Thyroid gland (tissue), 4 donors: ENCODE results near the gene DCDC2.
"Not testable (repeated sequence)": the region's sequence is repeated elsewhere in the genome, so short reads cannot be mapped to it uniquely, and the experiment has no call there.

Experiments
- CTCF ChIP-seq, 6 experiments: fragments of 200-600 bp in 3 of 6; fragments of 450-650 bp in 3 of 6; sonication (generic) in 3 of 6; IDR thresholded peaks; one replicate each; pipeline ENCODE4 v1.5.1; 2016 to 2019; ENCODE audit warnings: antibody characterized with exemption in 6 of 6, mild to moderate bottlenecking in 2 of 6, inconsistent platforms in 1 of 6, moderate library complexity in 1 of 6
- POLR2A ChIP-seq, 2 donors: fragments of 450-650 bp; IDR thresholded peaks; one replicate each; pipeline ENCODE4 v1.6.1; 2017; ENCODE audit warnings: antibody characterized with exemption in 2 of 2, mild to moderate bottlenecking in 2 of 2, moderate library complexity in 1 of 2

GRCh38 chr6:24322446-24322845 is 35.4 kb downstream of the DCDC2 start:
- TF ChIP-seq POLR2A, CTCF (IDR thresholded peaks at IDR 0.05): not testable (repeated sequence)
